ENCODE measurements around the gene PGAM5. TPM values are rescaled to one million over a fixed set of nuclear protein-coding genes. Genes with fewer than 3 reads are reported as not detected.

PGAM5 gene
- total and polyA plus RNA-seq, 9 of the 15 experiments (the other 6 are each of a cell fraction or from before 2014, with no cell fraction given) = 7.4 to 121 (median 69.5) TPM

GRCh38 chr12:132761921-132762583 is 51.4 kb downstream of the PGAM5 start (continued):
- TF ChIP-seq ZBTB43 (CRISPR knock-in tag; IDR thresholded peaks at IDR 0.05) (no peak), TGIF2 (CRISPR knock-in tag; IDR thresholded peaks at IDR 0.05) (no peak), ETV6 (IDR thresholded peaks at IDR 0.05; ENCODE audit: borderline replicate concordance in 1 of 2, low read depth in 2 of 2, low read length in 1 of 2) (no peak), ETV6 (CRISPR knock-in tag; IDR thresholded peaks at IDR 0.05; ENCODE audit: borderline replicate concordance) (no peak), HDAC2 (IDR thresholded peaks at IDR 0.05) (no peak), RB1 (IDR thresholded peaks at IDR 0.05; ENCODE audit: low read depth) (peak; percentile 81), TAL1 (IDR thresholded peaks at IDR 0.05) (no peak), SPI1 (IDR thresholded peaks at IDR 0.05; ENCODE audit: borderline replicate concordance, low read depth, low read length) (peak; percentile 40; the same call in 1 of the 2 replicates), TBP (optimal IDR thresholded peaks at IDR 0.05; ENCODE audit: low read depth, low read length) (peak; percentile 78), ZNF224 (CRISPR knock-in tag; IDR thresholded peaks at IDR 0.05) (no peak), HDGF (IDR thresholded peaks at IDR 0.05) (no peak), NR2C1 (IDR thresholded peaks at IDR 0.05) (no peak), NR2C1 (tag; IDR thresholded peaks at IDR 0.05) (no peak), ZC3H11A (IDR thresholded peaks at IDR 0.05; ENCODE audit: low read depth, low read length) (no peak), LARP7 (IDR thresholded peaks at IDR 0.05) (no peak), EP400 (IDR thresholded peaks at IDR 0.05) (peak; percentile 59; the same call in 1 of the 2 replicates), MCM7 (IDR thresholded peaks at IDR 0.05) (no peak), CBX8 (IDR thresholded peaks at IDR 0.05; ENCODE audit: borderline replicate concordance, extremely low read depth, low read depth, low read length, poor library complexity, severe bottlenecking) (no peak), ZNF197 (CRISPR knock-in tag; IDR thresholded peaks at IDR 0.05; ENCODE audit: low read depth) (no peak), CLOCK (CRISPR knock-in tag; IDR thresholded peaks at IDR 0.05; ENCODE audit: borderline replicate concordance) (no peak), ZC3H8 (IDR thresholded peaks at IDR 0.05) (no peak), FOXJ2 (tag; IDR thresholded peaks at IDR 0.05) (no peak), KDM4B (IDR thresholded peaks at IDR 0.05; ENCODE audit: borderline replicate concordance in 2 of 2, low read depth in 1 of 2) (no peak), ZHX1 (conservative IDR thresholded peaks at IDR 0.05; ENCODE audit: low read length) (no peak)
